Fibroblast of lung (primary cell): Measurements from ENCODE around the gene MDFIC2. TPM values are rescaled to one million over a fixed set of nuclear protein-coding genes. Genes with fewer than 3 reads are reported as not detected.

Source experiments
- DNase-seq, 2 donors: peaks; one replicate each; pipeline versions ENCODE4 v3.0.0 to v3.0.0-alpha.2; 2010; ENCODE audit warnings: low read depth in 2 of 2
- H2AFZ ChIP-seq: 2 replicates; pipeline ENCODE4 v1.5.1; 2012; ENCODE audit warnings: low read length, control low read depth, inconsistent platforms
- H3K27ac ChIP-seq: 2 replicates; pipeline ENCODE4 v1.5.1; 2011; ENCODE audit warnings: low read length, control low read depth; ENCODE audit not compliant: insufficient read depth
- H3K27me3 ChIP-seq: 2 replicates; pipeline ENCODE4 v1.5.1; 2011; ENCODE audit warnings: mild to moderate bottlenecking, low read length; ENCODE audit not compliant: control insufficient read depth, insufficient read depth
- H3K36me3 ChIP-seq: 2 replicates; pipeline ENCODE4 v1.5.1; 2011; ENCODE audit warnings: low read length; ENCODE audit not compliant: control insufficient read depth, insufficient read depth
- H3K4me1 ChIP-seq: 2 replicates; pipeline ENCODE4 v1.5.1; 2011; ENCODE audit warnings: low read length; ENCODE audit not compliant: control insufficient read depth, insufficient read depth; ENCODE audit errors: extremely low read depth
- H3K4me2 ChIP-seq: 2 replicates; pipeline ENCODE4 v1.5.1; 2011; ENCODE audit warnings: low read length, control low read depth; ENCODE audit not compliant: insufficient read depth; ENCODE audit errors: extremely low read depth
- H3K4me3 ChIP-seq, 4 experiments: fragments of 200-600 bp in 1 of 4; sonication (generic) in 1 of 4; replicated peaks in 1 of 4; 2 replicates each; pipeline ENCODE4 v1.5.1; 2011 to 2016; ENCODE audit warnings: low read length in 4 of 4, low read depth in 3 of 4, mild to moderate bottlenecking in 3 of 4, control low read depth in 2 of 4, inconsistent platforms in 1 of 4, mixed read lengths in 1 of 4; ENCODE audit not compliant: insufficient read depth in 1 of 4; ENCODE audit errors: control extremely low read depth in 1 of 4
- H3K79me2 ChIP-seq: 2 replicates; pipeline ENCODE4 v1.5.1; 2012; ENCODE audit warnings: mild to moderate bottlenecking, low read length, inconsistent platforms; ENCODE audit not compliant: control insufficient read depth, insufficient read depth
- H3K9ac ChIP-seq: 2 replicates; pipeline ENCODE4 v1.5.1; 2011; ENCODE audit warnings: mild to moderate bottlenecking, low read length, control low read depth; ENCODE audit not compliant: insufficient read depth
- H3K9me3 ChIP-seq: 2 replicates; pipeline ENCODE4 v1.5.1; 2012; ENCODE audit warnings: low read depth, low read length; ENCODE audit not compliant: control insufficient read depth, insufficient read depth
- H4K20me1 ChIP-seq: 2 replicates; pipeline ENCODE4 v1.5.1; 2011; ENCODE audit warnings: low read length; ENCODE audit not compliant: control insufficient read depth, insufficient read depth; ENCODE audit errors: extremely low read depth
- EZH2 ChIP-seq: IDR thresholded peaks from 2 replicates; pipeline ENCODE4 v1.5.1; 2012; ENCODE audit warnings: low read length, control low read depth, mild to moderate bottlenecking; ENCODE audit errors: missing control alignments
- polyA plus RNA-seq, 2 donors: library from polyadenylated mRNA; depleted of rRNA in 1 of 2; stranded (reverse) in 1 of 2; unstranded in 1 of 2; fragments of >200 nt; gene quantifications; 2 replicates each; pipeline ENCODE4 v1.2.1, GENCODE V29; 2011 to 2012; ENCODE audit warnings: missing spikeins in 1 of 2
- total RNA-seq: library from RNA; depleted of rRNA; stranded (reverse); fragments of >200 nt; gene quantifications from 2 replicates; pipeline ENCODE4 v1.2.1, GENCODE V29; 2014
- TF ChIP-seq, protein P1 (sequence below), 2 donors: IDR thresholded peaks in 1 of 2; conservative IDR thresholded peaks in 1 of 2; 1 replicate in 1 of 2; 2 replicates in 1 of 2; pipeline ENCODE4 v1.5.1; 2011 to 2012; ENCODE audit warnings: low read length in 2 of 2, control low read depth in 1 of 2, inconsistent platforms in 1 of 2, low read depth in 1 of 2, mild to moderate bottlenecking in 1 of 2

MDFIC2 gene
- total and polyA plus RNA-seq, 2 donors (not counting 1 experiment from before 2014, with no cell fraction given) = not detected

DNA sequence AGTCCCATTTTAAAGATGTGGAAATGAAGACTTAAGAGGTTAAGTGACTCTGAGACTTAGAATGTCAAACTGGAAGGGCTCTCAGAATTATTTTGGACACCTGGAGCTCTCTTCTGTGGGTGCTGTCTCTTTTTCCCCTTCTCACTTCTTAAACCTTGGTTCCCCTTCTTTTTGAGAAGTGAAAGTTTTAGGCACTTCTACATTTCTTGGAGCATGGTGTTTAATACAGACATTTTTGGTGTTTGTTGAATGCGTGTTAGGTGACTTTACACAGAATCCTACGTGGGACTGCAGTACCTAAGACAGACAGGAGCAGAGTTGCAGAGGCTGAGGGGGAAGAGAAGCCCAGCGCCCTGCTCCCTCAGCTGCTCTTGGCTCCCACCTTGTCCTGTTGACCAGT lies 133.3 kb downstream of the MDFIC2 start:
- Histone ChIP-seq H3K36me3 (no peaks in the 10 kb centered on the region), H3K4me1 (no peaks in the 10 kb centered on the region), H3K27ac (no peak overlapping the region), H3K9ac (no peak overlapping the region), H3K79me2 (no peaks in the 10 kb centered on the region), H3K4me3 (no peak overlapping the region), H2AFZ (no peak overlapping the region), H3K4me2 (no peak overlapping the region), H3K27me3 (no peaks in the 10 kb centered on the region), H4K20me1 (no peaks in the 10 kb centered on the region), H3K9me3 (no peaks in the 10 kb centered on the region)
- TF ChIP-seq EZH2 = no peak
- TF ChIP-seq, protein P1, sequence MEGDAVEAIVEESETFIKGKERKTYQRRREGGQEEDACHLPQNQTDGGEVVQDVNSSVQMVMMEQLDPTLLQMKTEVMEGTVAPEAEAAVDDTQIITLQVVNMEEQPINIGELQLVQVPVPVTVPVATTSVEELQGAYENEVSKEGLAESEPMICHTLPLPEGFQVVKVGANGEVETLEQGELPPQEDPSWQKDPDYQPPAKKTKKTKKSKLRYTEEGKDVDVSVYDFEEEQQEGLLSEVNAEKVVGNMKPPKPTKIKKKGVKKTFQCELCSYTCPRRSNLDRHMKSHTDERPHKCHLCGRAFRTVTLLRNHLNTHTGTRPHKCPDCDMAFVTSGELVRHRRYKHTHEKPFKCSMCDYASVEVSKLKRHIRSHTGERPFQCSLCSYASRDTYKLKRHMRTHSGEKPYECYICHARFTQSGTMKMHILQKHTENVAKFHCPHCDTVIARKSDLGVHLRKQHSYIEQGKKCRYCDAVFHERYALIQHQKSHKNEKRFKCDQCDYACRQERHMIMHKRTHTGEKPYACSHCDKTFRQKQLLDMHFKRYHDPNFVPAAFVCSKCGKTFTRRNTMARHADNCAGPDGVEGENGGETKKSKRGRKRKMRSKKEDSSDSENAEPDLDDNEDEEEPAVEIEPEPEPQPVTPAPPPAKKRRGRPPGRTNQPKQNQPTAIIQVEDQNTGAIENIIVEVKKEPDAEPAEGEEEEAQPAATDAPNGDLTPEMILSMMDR (conservative IDR thresholded peaks at IDR 0.05 in 1 of 2, IDR thresholded peaks at IDR 0.05 in 1 of 2; ENCODE audit: low read depth in 1 of 2, low read length in 2 of 2) = no peak
- no peak for DNase-seq

DNA sequence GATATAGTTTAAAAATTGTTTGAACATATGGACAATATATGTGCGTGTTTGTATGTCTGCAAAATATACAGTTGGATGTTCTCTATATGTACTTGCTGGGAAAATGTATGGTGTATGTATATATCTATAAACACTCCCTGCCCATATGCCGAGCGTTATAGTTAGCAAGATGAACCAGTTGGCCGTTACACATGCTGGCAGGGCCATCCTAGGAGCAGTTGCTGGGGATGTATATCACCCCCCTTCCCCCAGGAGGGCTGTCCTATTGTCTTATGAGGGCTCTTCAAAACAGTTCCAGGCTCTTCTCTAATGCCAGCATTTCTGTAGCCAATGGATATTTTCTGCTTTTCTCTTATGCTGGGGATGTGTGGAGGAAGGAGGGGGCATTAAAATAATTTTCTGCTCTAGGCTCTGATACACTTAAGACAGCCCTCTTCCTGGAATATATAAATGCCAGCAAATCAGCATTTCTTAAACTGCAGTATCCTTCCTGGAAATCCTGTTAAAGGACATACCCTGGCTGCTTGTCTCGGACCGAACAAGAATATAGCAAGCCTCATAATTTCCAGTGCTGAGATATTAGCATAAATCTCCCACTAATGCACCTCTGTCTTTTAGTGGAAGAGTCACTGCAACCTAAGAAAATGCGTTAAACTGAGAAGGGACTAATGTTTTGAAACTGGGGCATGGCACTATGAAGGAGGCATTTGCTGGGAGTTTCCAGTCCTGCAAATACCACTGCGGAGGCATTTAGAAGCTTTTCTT lies 134.4 kb downstream of the MDFIC2 start:
- H3K9ac ChIP-seq = no peak overlapping the region
- no peaks in the 10 kb centered on the region for H3K9me3 ChIP-seq
- H3K27me3 ChIP-seq = no peaks in the 10 kb centered on the region
- H3K4me2 ChIP-seq = no peak overlapping the region
- H2AFZ ChIP-seq = no peak overlapping the region
- no peaks in the 10 kb centered on the region for H3K36me3 ChIP-seq
- no peaks in the 10 kb centered on the region for H3K79me2 ChIP-seq
- H3K4me3 ChIP-seq = no peak overlapping the region
- TF ChIP-seq, protein P1 (conservative IDR thresholded peaks at IDR 0.05 in 1 of 2, IDR thresholded peaks at IDR 0.05 in 1 of 2; ENCODE audit: low read depth in 1 of 2, low read length in 2 of 2) = no peak
- TF ChIP-seq EZH2 = no peak
- no peaks in the 10 kb centered on the region for H3K4me1 ChIP-seq
- DNase-seq = no peak
- no peak overlapping the region for H3K27ac ChIP-seq
- no peaks in the 10 kb centered on the region for H4K20me1 ChIP-seq

DNA sequence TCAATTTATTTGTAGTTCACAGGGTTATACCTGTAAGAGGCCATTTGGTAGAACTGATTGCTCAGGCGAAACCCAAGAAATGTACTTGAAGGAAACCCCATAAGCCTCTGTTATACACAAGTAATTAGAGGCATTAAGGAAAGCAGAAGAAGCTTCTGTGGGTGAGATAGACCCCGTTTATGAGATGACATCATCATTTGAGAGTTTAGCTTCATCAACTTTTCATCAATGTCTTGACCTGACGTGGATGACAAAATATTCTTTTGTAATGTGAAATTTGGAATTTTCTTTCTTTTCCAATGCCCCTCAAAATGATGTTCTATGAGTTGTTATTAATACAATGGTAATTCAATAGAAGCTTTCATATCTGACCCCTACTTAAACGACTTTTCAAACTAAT lies 136.2 kb downstream of the MDFIC2 start:
- no peaks in the 10 kb centered on the region for H3K9me3 ChIP-seq
- no peak overlapping the region for H2AFZ ChIP-seq
- H3K4me2 ChIP-seq = no peak overlapping the region
- no peak overlapping the region for H3K27ac ChIP-seq
- TF ChIP-seq, protein P1 (conservative IDR thresholded peaks at IDR 0.05 in 1 of 2, IDR thresholded peaks at IDR 0.05 in 1 of 2; ENCODE audit: low read depth in 1 of 2, low read length in 2 of 2) = no peak
- TF ChIP-seq EZH2 = no peak
- no peaks in the 10 kb centered on the region for H3K4me1 ChIP-seq
- H3K79me2 ChIP-seq = no peaks in the 10 kb centered on the region
- no peak overlapping the region for H3K4me3 ChIP-seq
- no peaks in the 10 kb centered on the region for H3K27me3 ChIP-seq
- no peaks in the 10 kb centered on the region for H4K20me1 ChIP-seq
- H3K36me3 ChIP-seq = no peaks in the 10 kb centered on the region
- no peak for DNase-seq
- H3K9ac ChIP-seq = no peak overlapping the region
